Keratinocyte (primary cell): ENCODE measurements around the gene ABR. TPM values are rescaled to one million over a fixed set of nuclear protein-coding genes. Genes with fewer than 3 reads are reported as not detected.
"Not testable (repeated sequence)": the region's sequence is repeated elsewhere in the genome, so short reads cannot be mapped to it uniquely, and the experiment has no call there.

Source experiments
- DNase-seq: peaks from one replicate; pipeline ENCODE4 v3.0.0-alpha.2; 2011; ENCODE audit warnings: low read depth, missing footprints, low spot score
- FAIRE-seq: peaks from 2 replicates; lab custom pipeline; 2011; peaks lifted over from hg19 to GRCh38; lab: Jason Lieb, UNC
- H2AFZ ChIP-seq: 2 replicates; pipeline ENCODE4 v1.6.0; 2012; ENCODE audit warnings: low read length, control low read depth, inconsistent platforms; ENCODE audit not compliant: control insufficient read depth
- H3K27ac ChIP-seq: 2 replicates; pipeline ENCODE4 v1.5.1; 2011; ENCODE audit warnings: low read length; ENCODE audit not compliant: control insufficient read depth, insufficient read depth
- H3K27me3 ChIP-seq: 3 replicates; pipeline ENCODE4 v1.6.0; 2011; ENCODE audit warnings: low read length; ENCODE audit not compliant: control insufficient read depth, insufficient read depth; ENCODE audit errors: extremely low read depth
- H3K36me3 ChIP-seq, 2 experiments: 2 replicates in 1 of 2; 3 replicates in 1 of 2; pipeline ENCODE4 v1.5.1; 2011; ENCODE audit warnings: low read length in 2 of 2, mild to moderate bottlenecking in 1 of 2; ENCODE audit not compliant: control insufficient read depth in 2 of 2, insufficient read depth in 2 of 2; ENCODE audit errors: extremely low read depth in 1 of 2
- H3K4me1 ChIP-seq: 3 replicates; pipeline ENCODE4 v1.5.1; 2011; ENCODE audit warnings: low read length; ENCODE audit not compliant: control insufficient read depth, insufficient read depth; ENCODE audit errors: extremely low read depth
- H3K4me2 ChIP-seq: 3 replicates; pipeline ENCODE4 v1.6.0; 2011; ENCODE audit warnings: low read depth, low read length; ENCODE audit not compliant: control insufficient read depth, insufficient read depth; ENCODE audit errors: extremely low read depth
- H3K4me3 ChIP-seq, 3 experiments: fragments of 200-600 bp in 1 of 3; sonication (generic) in 1 of 3; 2 replicates in 2 of 3; 3 replicates in 1 of 3; pipeline ENCODE4 v1.5.1; 2011 to 2016; ENCODE audit warnings: low read length in 3 of 3, mild to moderate bottlenecking in 3 of 3, control low read depth in 2 of 3, inconsistent platforms in 1 of 3, low read depth in 1 of 3, mixed read lengths in 1 of 3, mixed run types in 1 of 3, moderate library complexity in 1 of 3; ENCODE audit not compliant: control insufficient read depth in 2 of 3, insufficient read depth in 2 of 3; ENCODE audit errors: extremely low read depth in 1 of 3
- H3K79me2 ChIP-seq: 2 replicates; pipeline ENCODE4 v1.6.0; 2012; ENCODE audit warnings: low read length; ENCODE audit not compliant: control insufficient read depth, insufficient read depth
- H3K9ac ChIP-seq: 3 replicates; pipeline ENCODE4 v1.6.0; 2011; ENCODE audit warnings: low read length; ENCODE audit not compliant: control insufficient read depth, insufficient read depth; ENCODE audit errors: extremely low read depth
- H3K9me1 ChIP-seq: 3 replicates; pipeline ENCODE4 v1.6.0; 2011; ENCODE audit warnings: low read length; ENCODE audit not compliant: control insufficient read depth, insufficient read depth; ENCODE audit errors: extremely low read depth
- H3K9me3 ChIP-seq: 2 replicates; pipeline ENCODE4 v1.5.1; 2012; ENCODE audit warnings: low read depth, low read length; ENCODE audit not compliant: control insufficient read depth
- H4K20me1 ChIP-seq: 3 replicates; pipeline ENCODE4 v1.6.0; 2011; ENCODE audit warnings: low read length; ENCODE audit not compliant: control insufficient read depth, insufficient read depth; ENCODE audit errors: extremely low read depth
- CTCF ChIP-seq, 3 experiments: IDR thresholded peaks in 1 of 3; conservative IDR thresholded peaks in 1 of 3; optimal IDR thresholded peaks in 1 of 3; 2 replicates in 2 of 3; 3 replicates in 1 of 3; pipeline versions ENCODE3 to v1.5.1; 2011; ENCODE audit warnings: low read length in 3 of 3, mild to moderate bottlenecking in 3 of 3, moderate library complexity in 2 of 3, control low read depth in 1 of 3, inconsistent platforms in 1 of 3; ENCODE audit not compliant: insufficient read depth in 2 of 3; ENCODE audit errors: extremely low read depth in 1 of 3
- EZH2 ChIP-seq: IDR thresholded peaks from one replicate; pipeline ENCODE4 v1.6.1; 2012; ENCODE audit warnings: inconsistent platforms, mild to moderate bottlenecking, low read length, moderate library complexity
- dilution Hi-C: fragments of 300-500 bp; cut with MboI; formaldehyde crosslinking; loops from one replicate; pipeline ENCODE4 v1.7.0; 2020; ENCODE audit warnings: low sequenced_read_pairs; ENCODE audit not compliant: extremely low pct_ligation_motif_present
- polyA plus RNA-seq, 5 experiments: library from polyadenylated mRNA; depleted of rRNA in 3 of 5; stranded (reverse) in 3 of 5; stranded (forward) in 1 of 5; unstranded in 1 of 5; fragments of >200 nt; gene quantifications; 1 replicate in 1 of 5; 2 replicates in 3 of 5; 3 replicates in 1 of 5; pipeline versions ENCODE4 v1.2.1 to v1.2.3, GENCODE V29; 2011 to 2012; ENCODE audit warnings: missing spikeins in 2 of 5, low read depth in 1 of 5, low replicate concordance in 1 of 5

ABR gene
- polyA plus RNA-seq, 1 donor (not counting 4 experiments of a cell fraction or from before 2014, with no cell fraction given): 17.3 TPM

- Histone ChIP-seq H3K9me3 (peaks cover 2% of the 10 kb centered on the region), H2AFZ (no peak overlapping the region), H3K79me2 (no peaks in the 10 kb centered on the region), H3K27me3 (no peaks in the 10 kb centered on the region), H3K36me3 (peaks cover 4 to 6% of the 10 kb centered on the region in 2 experiments), H3K9ac (no peak overlapping the region), H3K9me1 (no peaks in the 10 kb centered on the region), H3K4me3 (no peak overlapping the region), H3K27ac (no peak overlapping the region), H4K20me1 (no peaks in the 10 kb centered on the region), H3K4me1 (no peaks in the 10 kb centered on the region), H3K4me2 (no peak overlapping the region)
- dilution Hi-C loops: no loop called here
- TF ChIP-seq CTCF (optimal IDR thresholded peaks at IDR 0.05 in 1 of 3, IDR thresholded peaks at IDR 0.05 in 1 of 3, conservative IDR thresholded peaks at IDR 0.05 in 1 of 3; ENCODE audit: extremely low read depth in 1 of 3, insufficient read depth in 2 of 3, low read length in 3 of 3) (no peak), EZH2 (no peak)
- DNase-seq (no peak), FAIRE-seq (no peak)
These were observed 134.3 kb downstream of the ABR start for GRCh38 chr17:1045456-1045855.

GRCh38 chr17:1044387-1045009 lies 135.3 kb downstream of the ABR start:
- dilution Hi-C loops: not testable (repeated sequence)

More at GRCh38 chr17:1044387-1045009, 135.3 kb downstream of the ABR start:
- H3K4me3 ChIP-seq, H3K4me1 ChIP-seq, H3K27me3 ChIP-seq, H2AFZ ChIP-seq, H3K27ac ChIP-seq, H3K36me3 ChIP-seq, H3K9ac ChIP-seq, H3K79me2 ChIP-seq, H3K9me1 ChIP-seq, H3K9me3 ChIP-seq, H4K20me1 ChIP-seq, H3K4me2 ChIP-seq, FAIRE-seq, DNase-seq: not testable (repeated sequence)
